Measurements from ENCODE around the gene TMEM50A. TPM values are rescaled to one million over a fixed set of nuclear protein-coding genes. Genes with fewer than 3 reads are reported as not detected.

TMEM50A gene
- total and polyA plus RNA-seq, 2 of the 13 experiments (the other 11 are each of a cell fraction or from before 2014, with no cell fraction given): 51.2 to 61.2 TPM

DNA sequence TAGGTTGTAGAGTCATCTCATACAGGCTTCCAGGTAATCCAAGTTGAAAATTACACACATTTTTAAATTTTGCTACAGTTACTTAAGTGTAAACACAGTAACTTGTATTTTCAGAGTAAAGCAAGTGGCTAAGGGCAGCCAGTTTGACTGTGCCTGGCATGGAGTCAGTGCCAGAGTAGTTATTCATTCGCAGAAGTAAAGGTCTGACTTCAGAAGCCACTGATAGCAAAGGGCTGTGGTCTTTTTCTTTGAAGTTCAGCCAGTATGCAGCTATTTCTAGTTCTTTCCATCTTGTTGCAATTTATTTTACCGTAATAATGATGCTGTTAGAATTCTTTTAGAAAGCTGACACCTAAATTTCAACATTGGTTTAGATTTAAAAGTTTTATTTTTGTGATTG lies 9.4 kb downstream of the TMEM50A start (continued):
- TF ChIP-seq KDM5B (CRISPR knock-in tag; IDR thresholded peaks at IDR 0.05; ENCODE audit: borderline replicate concordance) (no peak), ZBTB21 (CRISPR knock-in tag; IDR thresholded peaks at IDR 0.05) (no peak), KDM1A (CRISPR knock-in tag; IDR thresholded peaks at IDR 0.05) (no peak), NFIC (IDR thresholded peaks at IDR 0.05; ENCODE audit: low read length) (no peak), ZNF772 (CRISPR knock-in tag; IDR thresholded peaks at IDR 0.05) (no peak), HOXA9 (CRISPR knock-in tag; IDR thresholded peaks at IDR 0.05; ENCODE audit: borderline replicate concordance) (no peak), NR2F1 (CRISPR knock-in tag; IDR thresholded peaks at IDR 0.05) (no peak), ZNF766 (CRISPR knock-in tag; IDR thresholded peaks at IDR 0.05; ENCODE audit: borderline replicate concordance) (no peak)
- TF ChIP-seq, protein P1, sequence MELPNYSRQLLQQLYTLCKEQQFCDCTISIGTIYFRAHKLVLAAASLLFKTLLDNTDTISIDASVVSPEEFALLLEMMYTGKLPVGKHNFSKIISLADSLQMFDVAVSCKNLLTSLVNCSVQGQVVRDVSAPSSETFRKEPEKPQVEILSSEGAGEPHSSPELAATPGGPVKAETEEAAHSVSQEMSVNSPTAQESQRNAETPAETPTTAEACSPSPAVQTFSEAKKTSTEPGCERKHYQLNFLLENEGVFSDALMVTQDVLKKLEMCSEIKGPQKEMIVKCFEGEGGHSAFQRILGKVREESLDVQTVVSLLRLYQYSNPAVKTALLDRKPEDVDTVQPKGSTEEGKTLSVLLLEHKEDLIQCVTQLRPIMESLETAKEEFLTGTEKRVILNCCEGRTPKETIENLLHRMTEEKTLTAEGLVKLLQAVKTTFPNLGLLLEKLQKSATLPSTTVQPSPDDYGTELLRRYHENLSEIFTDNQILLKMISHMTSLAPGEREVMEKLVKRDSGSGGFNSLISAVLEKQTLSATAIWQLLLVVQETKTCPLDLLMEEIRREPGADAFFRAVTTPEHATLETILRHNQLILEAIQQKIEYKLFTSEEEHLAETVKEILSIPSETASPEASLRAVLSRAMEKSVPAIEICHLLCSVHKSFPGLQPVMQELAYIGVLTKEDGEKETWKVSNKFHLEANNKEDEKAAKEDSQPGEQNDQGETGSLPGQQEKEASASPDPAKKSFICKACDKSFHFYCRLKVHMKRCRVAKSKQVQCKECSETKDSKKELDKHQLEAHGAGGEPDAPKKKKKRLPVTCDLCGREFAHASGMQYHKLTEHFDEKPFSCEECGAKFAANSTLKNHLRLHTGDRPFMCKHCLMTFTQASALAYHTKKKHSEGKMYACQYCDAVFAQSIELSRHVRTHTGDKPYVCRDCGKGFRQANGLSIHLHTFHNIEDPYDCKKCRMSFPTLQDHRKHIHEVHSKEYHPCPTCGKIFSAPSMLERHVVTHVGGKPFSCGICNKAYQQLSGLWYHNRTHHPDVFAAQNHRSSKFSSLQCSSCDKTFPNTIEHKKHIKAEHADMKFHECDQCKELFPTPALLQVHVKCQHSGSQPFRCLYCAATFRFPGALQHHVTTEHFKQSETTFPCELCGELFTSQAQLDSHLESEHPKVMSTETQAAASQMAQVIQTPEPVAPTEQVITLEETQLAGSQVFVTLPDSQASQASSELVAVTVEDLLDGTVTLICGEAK (IDR thresholded peaks at IDR 0.05): no peak
- TF ChIP-seq, protein P1 (CRISPR knock-in tag; IDR thresholded peaks at IDR 0.05): no peak
